GM12873 (cell line): ENCODE measurements around the gene LRRC3.

Source experiments
- TF ChIP-seq, protein P1 (sequence below): IDR thresholded peaks from 2 replicates; pipeline ENCODE4 v1.5.1; 2012; ENCODE audit warnings: low read depth, mild to moderate bottlenecking, moderate library complexity, low read length, control low read depth; ENCODE audit not compliant: insufficient read depth; ENCODE audit errors: missing control alignments

The LRRC3 gene

GRCh38 chr21:44425895-44426662 lies 29.2 kb upstream of the LRRC3 start:
- TF ChIP-seq, protein P1, sequence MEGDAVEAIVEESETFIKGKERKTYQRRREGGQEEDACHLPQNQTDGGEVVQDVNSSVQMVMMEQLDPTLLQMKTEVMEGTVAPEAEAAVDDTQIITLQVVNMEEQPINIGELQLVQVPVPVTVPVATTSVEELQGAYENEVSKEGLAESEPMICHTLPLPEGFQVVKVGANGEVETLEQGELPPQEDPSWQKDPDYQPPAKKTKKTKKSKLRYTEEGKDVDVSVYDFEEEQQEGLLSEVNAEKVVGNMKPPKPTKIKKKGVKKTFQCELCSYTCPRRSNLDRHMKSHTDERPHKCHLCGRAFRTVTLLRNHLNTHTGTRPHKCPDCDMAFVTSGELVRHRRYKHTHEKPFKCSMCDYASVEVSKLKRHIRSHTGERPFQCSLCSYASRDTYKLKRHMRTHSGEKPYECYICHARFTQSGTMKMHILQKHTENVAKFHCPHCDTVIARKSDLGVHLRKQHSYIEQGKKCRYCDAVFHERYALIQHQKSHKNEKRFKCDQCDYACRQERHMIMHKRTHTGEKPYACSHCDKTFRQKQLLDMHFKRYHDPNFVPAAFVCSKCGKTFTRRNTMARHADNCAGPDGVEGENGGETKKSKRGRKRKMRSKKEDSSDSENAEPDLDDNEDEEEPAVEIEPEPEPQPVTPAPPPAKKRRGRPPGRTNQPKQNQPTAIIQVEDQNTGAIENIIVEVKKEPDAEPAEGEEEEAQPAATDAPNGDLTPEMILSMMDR: no peak

DNA sequence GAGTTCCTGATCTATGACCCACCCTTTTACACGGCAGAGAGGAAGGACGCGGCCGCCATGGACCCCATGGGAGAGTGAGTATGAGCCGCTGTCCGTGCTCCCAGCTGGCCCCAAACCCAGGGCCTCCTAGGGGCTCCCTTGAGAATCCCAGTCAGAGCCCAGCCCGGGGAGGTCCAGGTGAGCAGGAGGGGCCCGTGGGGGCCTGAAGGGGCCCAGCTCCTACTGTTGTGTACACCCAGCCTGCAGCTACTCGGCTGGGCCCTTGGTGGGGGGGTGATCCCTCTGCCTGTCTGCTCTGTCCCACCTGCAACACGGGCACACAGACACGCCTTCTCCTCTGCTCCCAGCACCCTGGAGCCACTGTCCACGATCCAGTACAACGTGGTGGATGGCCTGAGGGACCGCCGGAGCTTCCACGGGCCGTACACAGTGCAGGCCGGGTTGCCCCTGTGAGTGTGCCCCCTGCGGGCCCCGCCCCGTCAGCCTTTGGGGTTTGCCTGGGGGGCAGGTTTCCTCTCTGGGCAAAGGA lies 28.6 kb upstream of the LRRC3 start:
- TF ChIP-seq, protein P1: no peak

- TF ChIP-seq, protein P1: no peak
These were observed 27.8 kb upstream of the LRRC3 start for GRCh38 chr21:44427241-44428120.

DNA sequence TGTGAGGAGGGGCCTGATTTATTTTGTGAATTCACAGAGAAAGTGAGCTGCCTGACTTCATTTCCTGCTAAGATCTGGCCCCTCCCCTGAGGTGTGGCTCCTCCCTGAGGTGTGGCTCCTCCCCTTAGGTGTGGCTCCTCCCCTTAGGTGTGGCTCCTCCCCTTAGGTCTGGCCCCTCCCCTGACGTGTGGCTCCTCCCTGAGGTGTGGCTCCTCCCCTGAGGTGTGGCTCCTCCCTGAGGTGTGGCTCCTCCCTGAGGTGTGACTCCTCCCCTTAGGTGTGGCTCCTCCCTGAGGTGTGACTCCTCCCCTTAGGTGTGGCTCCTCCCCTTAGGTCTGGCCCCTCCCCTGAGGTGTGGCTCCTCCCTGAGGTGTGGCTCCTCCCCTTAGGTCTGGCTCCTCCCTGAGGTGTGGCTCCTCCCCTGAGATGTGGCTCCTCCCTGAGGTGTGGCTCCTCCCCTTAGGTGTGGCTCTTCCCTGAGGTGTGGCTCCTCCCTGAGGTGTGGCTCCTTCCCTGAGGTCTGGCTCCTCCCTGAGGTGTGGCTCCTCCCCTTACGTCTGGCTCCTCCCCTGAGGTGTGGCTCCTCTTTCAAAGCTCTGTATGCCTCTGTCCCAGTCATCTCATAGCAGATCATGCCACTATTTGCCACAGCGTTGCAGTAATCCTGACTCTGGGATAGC lies 26.9 kb upstream of the LRRC3 start:
- TF ChIP-seq, protein P1: no peak

GRCh38 chr21:44429894-44430293 lies 25.4 kb upstream of the LRRC3 start:
- TF ChIP-seq, protein P1: no peak

GRCh38 chr21:44431300-44431699 lies 24.0 kb upstream of the LRRC3 start:
- TF ChIP-seq, protein P1: no peak
